Hematopoietic multipotent progenitor cell treated with erythropoietin and hydrocortisone succinate and interleukin-3 and kit ligand, for 17 days (in vitro differentiated cells): ENCODE results near the gene PCCA.
"Not testable (repeated sequence)": the region's sequence is repeated elsewhere in the genome, so short reads cannot be mapped to it uniquely, and the experiment has no call there.

Source experiments
- DNase-seq: peaks from one replicate; pipeline ENCODE4 v3.0.0-alpha.2; 2015; ENCODE audit warnings: low spot score

PCCA gene

GRCh38 chr13:100362781-100363180 is 273.9 kb downstream of the PCCA start:
- no peak for DNase-seq

- DNase-seq, result no peak
Measured at GRCh38 chr13:100363285-100363711, 274.4 kb downstream of the PCCA start.

- no peak for DNase-seq
Measured at GRCh38 chr13:100363874-100364273, 275.0 kb downstream of the PCCA start.

GRCh38 chr13:100364591-100364990 is 275.7 kb downstream of the PCCA start:
- DNase-seq, result no peak

GRCh38 chr13:100365680-100366079 is 276.8 kb downstream of the PCCA start:
- no peak for DNase-seq

- DNase-seq, result no peak
Measured at GRCh38 chr13:100378533-100378932, 289.6 kb downstream of the PCCA start.

GRCh38 chr13:100381595-100382224 is 292.8 kb downstream of the PCCA start:
- DNase-seq, result no peak

- DNase-seq, result no peak
Measured at GRCh38 chr13:100382785-100383184, 293.9 kb downstream of the PCCA start.

GRCh38 chr13:100387416-100387815 is 298.5 kb downstream of the PCCA start:
- no peak for DNase-seq

GRCh38 chr13:100388150-100388549 is 299.3 kb downstream of the PCCA start:
- DNase-seq, result not testable (repeated sequence)

GRCh38 chr13:100388923-100389322 is 300.0 kb downstream of the PCCA start:
- no peak for DNase-seq

- DNase-seq, result no peak
Measured at GRCh38 chr13:100389617-100390016, 300.7 kb downstream of the PCCA start.

GRCh38 chr13:100392709-100393630 is 304.1 kb downstream of the PCCA start:
- DNase-seq, result peak; percentile 13

- DNase-seq, result no peak
Measured at GRCh38 chr13:100394005-100394695, 305.3 kb downstream of the PCCA start.

- no peak for DNase-seq
Measured at GRCh38 chr13:100395698-100396373, 306.9 kb downstream of the PCCA start.

GRCh38 chr13:100396776-100397175 is 307.9 kb downstream of the PCCA start:
- DNase-seq, result no peak

GRCh38 chr13:100397627-100398026 is 308.7 kb downstream of the PCCA start:
- DNase-seq, result no peak

GRCh38 chr13:100398360-100398759 is 309.5 kb downstream of the PCCA start:
- DNase-seq, result no peak

GRCh38 chr13:100399455-100399854 is 310.6 kb downstream of the PCCA start:
- DNase-seq, result no peak

- no peak for DNase-seq
Measured at GRCh38 chr13:100403675-100404074, 314.8 kb downstream of the PCCA start.

GRCh38 chr13:100409132-100409531 is 320.2 kb downstream of the PCCA start:
- DNase-seq, result no peak

- no peak for DNase-seq
Measured at GRCh38 chr13:100423375-100423774, 334.5 kb downstream of the PCCA start.
